Suprapubic skin (tissue), 4 donors: ENCODE results near the gene SORCS1.

Experiments
- EP300 ChIP-seq: sonication (generic); formaldehyde crosslinking; IDR thresholded peaks from one replicate; pipeline ENCODE4 v1.6.1; 2017; ENCODE audit warnings: antibody characterized with exemption
- POLR2A ChIP-seq, 2 donors: fragments of 450-650 bp; IDR thresholded peaks; one replicate each; pipeline ENCODE4 v1.6.1; 2017; ENCODE audit warnings: antibody characterized with exemption in 2 of 2, mild to moderate bottlenecking in 2 of 2, moderate library complexity in 2 of 2
- POLR2AphosphoS5 ChIP-seq, 3 donors: sonication (generic); formaldehyde crosslinking; IDR thresholded peaks; one replicate each; pipeline ENCODE4 v1.6.1; 2017; ENCODE audit warnings: antibody characterized with exemption in 3 of 3
- TF ChIP-seq, protein P1 (sequence below), 2 donors: fragments of 200-600 bp in 1 of 2; fragments of 450-650 bp in 1 of 2; sonication (generic) in 1 of 2; IDR thresholded peaks; one replicate each; pipeline ENCODE4 v1.5.1; 2016 to 2019; ENCODE audit warnings: antibody characterized with exemption in 2 of 2, mild to moderate bottlenecking in 1 of 2, moderate library complexity in 1 of 2

DNA sequence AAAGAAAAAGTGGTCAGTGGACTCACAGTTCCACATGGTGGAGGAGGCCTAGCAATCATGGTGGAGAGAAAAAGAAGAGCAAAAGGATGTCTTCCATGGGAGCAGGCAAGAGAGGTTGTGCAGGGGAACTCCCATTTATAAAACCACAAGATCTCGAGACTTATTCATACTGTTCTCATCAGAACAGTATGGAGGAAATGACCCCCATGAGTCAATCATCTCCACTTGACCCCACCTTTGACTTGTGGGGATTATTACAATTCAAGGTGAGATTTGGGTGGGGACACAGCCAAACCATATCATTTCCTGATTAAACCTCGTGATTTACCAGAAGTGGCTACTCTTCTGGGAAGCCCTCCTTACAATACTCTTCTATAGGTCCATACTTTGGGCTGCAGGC is 160.1 kb downstream of the SORCS1 start:
- TF ChIP-seq POLR2A (IDR thresholded peaks at IDR 0.05) (no peak), POLR2AphosphoS5 (IDR thresholded peaks at IDR 0.05) (no peak), EP300 (no peak)
- TF ChIP-seq, protein P1, sequence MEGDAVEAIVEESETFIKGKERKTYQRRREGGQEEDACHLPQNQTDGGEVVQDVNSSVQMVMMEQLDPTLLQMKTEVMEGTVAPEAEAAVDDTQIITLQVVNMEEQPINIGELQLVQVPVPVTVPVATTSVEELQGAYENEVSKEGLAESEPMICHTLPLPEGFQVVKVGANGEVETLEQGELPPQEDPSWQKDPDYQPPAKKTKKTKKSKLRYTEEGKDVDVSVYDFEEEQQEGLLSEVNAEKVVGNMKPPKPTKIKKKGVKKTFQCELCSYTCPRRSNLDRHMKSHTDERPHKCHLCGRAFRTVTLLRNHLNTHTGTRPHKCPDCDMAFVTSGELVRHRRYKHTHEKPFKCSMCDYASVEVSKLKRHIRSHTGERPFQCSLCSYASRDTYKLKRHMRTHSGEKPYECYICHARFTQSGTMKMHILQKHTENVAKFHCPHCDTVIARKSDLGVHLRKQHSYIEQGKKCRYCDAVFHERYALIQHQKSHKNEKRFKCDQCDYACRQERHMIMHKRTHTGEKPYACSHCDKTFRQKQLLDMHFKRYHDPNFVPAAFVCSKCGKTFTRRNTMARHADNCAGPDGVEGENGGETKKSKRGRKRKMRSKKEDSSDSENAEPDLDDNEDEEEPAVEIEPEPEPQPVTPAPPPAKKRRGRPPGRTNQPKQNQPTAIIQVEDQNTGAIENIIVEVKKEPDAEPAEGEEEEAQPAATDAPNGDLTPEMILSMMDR (IDR thresholded peaks at IDR 0.05), result no peak
